GM12864 (cell line): Measurements from ENCODE around the gene CAV1.

Experiments used
- DNase-seq: peaks from one replicate; pipeline ENCODE4 v3.0.0-alpha.2; 2011; ENCODE audit warnings: low read depth
- H3K4me3 ChIP-seq: 2 replicates; pipeline ENCODE4 v1.5.1; 2011; ENCODE audit warnings: mild to moderate bottlenecking, low read depth, low read length, control low read depth
- CTCF ChIP-seq: IDR thresholded peaks from 2 replicates; pipeline ENCODE4 v1.5.1; 2011; ENCODE audit warnings: low read depth, mild to moderate bottlenecking, moderate library complexity, low read length, control low read depth, inconsistent platforms; ENCODE audit errors: missing control alignments

The CAV1 gene

GRCh38 chr7:116573541-116573940 is 48.7 kb downstream of the CAV1 start:
- DNase-seq: no peak
- H3K4me3 ChIP-seq: no peak overlapping the region
- no peak for TF ChIP-seq CTCF

GRCh38 chr7:116574025-116574822 is 49.4 kb downstream of the CAV1 start:
- no peak overlapping the region for H3K4me3 ChIP-seq
- DNase-seq: no peak
- no peak for TF ChIP-seq CTCF

- no peak for TF ChIP-seq CTCF
- H3K4me3 ChIP-seq: no peak overlapping the region
- DNase-seq: no peak
These were observed 51.0 kb downstream of the CAV1 start for GRCh38 chr7:116575853-116576252.

- TF ChIP-seq CTCF: no peak
- no peak for DNase-seq
- H3K4me3 ChIP-seq: no peak overlapping the region
These were observed 51.8 kb downstream of the CAV1 start for GRCh38 chr7:116576350-116577319.

GRCh38 chr7:116577320-116577871 is 52.6 kb downstream of the CAV1 start:
- TF ChIP-seq CTCF: no peak
- DNase-seq: peak; percentile 71
- H3K4me3 ChIP-seq: no peak overlapping the region

- TF ChIP-seq CTCF: no peak
These were observed 53.7 kb downstream of the CAV1 start for GRCh38 chr7:116578526-116578925.

More at GRCh38 chr7:116578526-116578925, 53.7 kb downstream of the CAV1 start:
- DNase-seq: no peak
- H3K4me3 ChIP-seq: no peak overlapping the region
